Fibroblast of lung (primary cell): Measurements from ENCODE around the gene COL7A1. TPM values are rescaled to one million over a fixed set of nuclear protein-coding genes. Genes with fewer than 3 reads are reported as not detected.

Source experiments
- DNase-seq, 2 donors: peaks; one replicate each; pipeline versions ENCODE4 v3.0.0 to v3.0.0-alpha.2; 2010; ENCODE audit warnings: low read depth in 2 of 2
- H2AFZ ChIP-seq: 2 replicates; pipeline ENCODE4 v1.5.1; 2012; ENCODE audit warnings: low read length, control low read depth, inconsistent platforms
- H3K27ac ChIP-seq: 2 replicates; pipeline ENCODE4 v1.5.1; 2011; ENCODE audit warnings: low read length, control low read depth; ENCODE audit not compliant: insufficient read depth
- H3K27me3 ChIP-seq: 2 replicates; pipeline ENCODE4 v1.5.1; 2011; ENCODE audit warnings: mild to moderate bottlenecking, low read length; ENCODE audit not compliant: control insufficient read depth, insufficient read depth
- H3K36me3 ChIP-seq: 2 replicates; pipeline ENCODE4 v1.5.1; 2011; ENCODE audit warnings: low read length; ENCODE audit not compliant: control insufficient read depth, insufficient read depth
- H3K4me1 ChIP-seq: 2 replicates; pipeline ENCODE4 v1.5.1; 2011; ENCODE audit warnings: low read length; ENCODE audit not compliant: control insufficient read depth, insufficient read depth; ENCODE audit errors: extremely low read depth
- H3K4me2 ChIP-seq: 2 replicates; pipeline ENCODE4 v1.5.1; 2011; ENCODE audit warnings: low read length, control low read depth; ENCODE audit not compliant: insufficient read depth; ENCODE audit errors: extremely low read depth
- H3K4me3 ChIP-seq, 4 experiments: fragments of 200-600 bp in 1 of 4; sonication (generic) in 1 of 4; replicated peaks in 1 of 4; 2 replicates each; pipeline ENCODE4 v1.5.1; 2011 to 2016; ENCODE audit warnings: low read length in 4 of 4, low read depth in 3 of 4, mild to moderate bottlenecking in 3 of 4, control low read depth in 2 of 4, inconsistent platforms in 1 of 4, mixed read lengths in 1 of 4; ENCODE audit not compliant: insufficient read depth in 1 of 4; ENCODE audit errors: control extremely low read depth in 1 of 4
- H3K79me2 ChIP-seq: 2 replicates; pipeline ENCODE4 v1.5.1; 2012; ENCODE audit warnings: mild to moderate bottlenecking, low read length, inconsistent platforms; ENCODE audit not compliant: control insufficient read depth, insufficient read depth
- H3K9ac ChIP-seq: 2 replicates; pipeline ENCODE4 v1.5.1; 2011; ENCODE audit warnings: mild to moderate bottlenecking, low read length, control low read depth; ENCODE audit not compliant: insufficient read depth
- H3K9me3 ChIP-seq: 2 replicates; pipeline ENCODE4 v1.5.1; 2012; ENCODE audit warnings: low read depth, low read length; ENCODE audit not compliant: control insufficient read depth, insufficient read depth
- H4K20me1 ChIP-seq: 2 replicates; pipeline ENCODE4 v1.5.1; 2011; ENCODE audit warnings: low read length; ENCODE audit not compliant: control insufficient read depth, insufficient read depth; ENCODE audit errors: extremely low read depth
- CTCF ChIP-seq, 2 donors: IDR thresholded peaks in 1 of 2; conservative IDR thresholded peaks in 1 of 2; 1 replicate in 1 of 2; 2 replicates in 1 of 2; pipeline ENCODE4 v1.5.1; 2011 to 2012; ENCODE audit warnings: low read length in 2 of 2, control low read depth in 1 of 2, inconsistent platforms in 1 of 2, low read depth in 1 of 2, mild to moderate bottlenecking in 1 of 2
- EZH2 ChIP-seq: IDR thresholded peaks from 2 replicates; pipeline ENCODE4 v1.5.1; 2012; ENCODE audit warnings: low read length, control low read depth, mild to moderate bottlenecking; ENCODE audit errors: missing control alignments
- polyA plus RNA-seq, 2 donors: library from polyadenylated mRNA; depleted of rRNA in 1 of 2; stranded (reverse) in 1 of 2; unstranded in 1 of 2; fragments of >200 nt; gene quantifications; 2 replicates each; pipeline ENCODE4 v1.2.1, GENCODE V29; 2011 to 2012; ENCODE audit warnings: missing spikeins in 1 of 2
- total RNA-seq: library from RNA; depleted of rRNA; stranded (reverse); fragments of >200 nt; gene quantifications from 2 replicates; pipeline ENCODE4 v1.2.1, GENCODE V29; 2014

COL7A1 gene
- total and polyA plus RNA-seq, 2 donors (not counting 1 experiment from before 2014, with no cell fraction given) = 3.4 to 36.7 TPM

- H3K36me3 ChIP-seq = peaks cover 26% of the 10 kb centered on the region
Measured at GRCh38 chr3:48633256-48633655, 38.1 kb upstream of the COL7A1 start.

GRCh38 chr3:48631516-48632448 lies 36.7 kb upstream of the COL7A1 start:
- H3K4me3 ChIP-seq = no peak overlapping the region
- no peak overlapping the region for H3K4me2 ChIP-seq
- H3K9me3 ChIP-seq = no peaks in the 10 kb centered on the region
- H3K36me3 ChIP-seq = peaks cover 30% of the 10 kb centered on the region
- H4K20me1 ChIP-seq = no peaks in the 10 kb centered on the region
- H3K4me1 ChIP-seq = peaks cover 6% of the 10 kb centered on the region
- no peak for DNase-seq
- no peak for TF ChIP-seq CTCF (conservative IDR thresholded peaks at IDR 0.05 in 1 of 2, IDR thresholded peaks at IDR 0.05 in 1 of 2; ENCODE audit: low read depth in 1 of 2, low read length in 2 of 2)
- no peak for TF ChIP-seq EZH2
- no peak overlapping the region for H2AFZ ChIP-seq
- peaks cover 6% of the 10 kb centered on the region for H3K79me2 ChIP-seq
- no peak overlapping the region for H3K27ac ChIP-seq
- H3K27me3 ChIP-seq = no peaks in the 10 kb centered on the region
- no peak overlapping the region for H3K9ac ChIP-seq

More at GRCh38 chr3:48633256-48633655, 38.1 kb upstream of the COL7A1 start:
- Histone ChIP-seq H4K20me1 (no peaks in the 10 kb centered on the region), H3K9ac (no peak overlapping the region), H3K4me3 (no peak overlapping the region), H2AFZ (no peak overlapping the region), H3K4me2 (no peak overlapping the region), H3K4me1 (peaks cover 6% of the 10 kb centered on the region), H3K27me3 (no peaks in the 10 kb centered on the region), H3K9me3 (no peaks in the 10 kb centered on the region), H3K27ac (no peak overlapping the region), H3K79me2 (peaks cover 6% of the 10 kb centered on the region)
- DNase-seq = no peak
- TF ChIP-seq EZH2 (no peak), CTCF (conservative IDR thresholded peaks at IDR 0.05 in 1 of 2, IDR thresholded peaks at IDR 0.05 in 1 of 2; ENCODE audit: low read depth in 1 of 2, low read length in 2 of 2) (no peak)

GRCh38 chr3:48630833-48631232 lies 35.7 kb upstream of the COL7A1 start:
- no peak overlapping the region for H2AFZ ChIP-seq
- no peak overlapping the region for H3K4me2 ChIP-seq
- H3K9ac ChIP-seq = no peak overlapping the region
- no peak for TF ChIP-seq CTCF (conservative IDR thresholded peaks at IDR 0.05 in 1 of 2, IDR thresholded peaks at IDR 0.05 in 1 of 2; ENCODE audit: low read depth in 1 of 2, low read length in 2 of 2)
- TF ChIP-seq EZH2 = no peak
- H3K27ac ChIP-seq = no peak overlapping the region
- peaks cover 6% of the 10 kb centered on the region for H3K4me1 ChIP-seq
- H3K9me3 ChIP-seq = no peaks in the 10 kb centered on the region
- no peaks in the 10 kb centered on the region for H4K20me1 ChIP-seq
- H3K4me3 ChIP-seq = no peak overlapping the region
- DNase-seq = no peak
- H3K27me3 ChIP-seq = no peaks in the 10 kb centered on the region
- peaks cover 6% of the 10 kb centered on the region for H3K79me2 ChIP-seq
- peaks cover 33% of the 10 kb centered on the region for H3K36me3 ChIP-seq
